GM20000 (cell line): ENCODE results near the gene GPR152.
"Not testable (repeated sequence)": the region's sequence is repeated elsewhere in the genome, so short reads cannot be mapped to it uniquely, and the experiment has no call there.

Experiments used
- DNase-seq: peaks from one replicate; pipeline ENCODE4 v3.0.0; 2012; ENCODE audit warnings: low spot score
- TF ChIP-seq, protein P1 (sequence below): IDR thresholded peaks from 2 replicates; pipeline ENCODE4 v1.5.1; 2012; ENCODE audit warnings: mild to moderate bottlenecking, control low read depth; ENCODE audit errors: extremely low read depth, missing control alignments

Gene GPR152

DNA sequence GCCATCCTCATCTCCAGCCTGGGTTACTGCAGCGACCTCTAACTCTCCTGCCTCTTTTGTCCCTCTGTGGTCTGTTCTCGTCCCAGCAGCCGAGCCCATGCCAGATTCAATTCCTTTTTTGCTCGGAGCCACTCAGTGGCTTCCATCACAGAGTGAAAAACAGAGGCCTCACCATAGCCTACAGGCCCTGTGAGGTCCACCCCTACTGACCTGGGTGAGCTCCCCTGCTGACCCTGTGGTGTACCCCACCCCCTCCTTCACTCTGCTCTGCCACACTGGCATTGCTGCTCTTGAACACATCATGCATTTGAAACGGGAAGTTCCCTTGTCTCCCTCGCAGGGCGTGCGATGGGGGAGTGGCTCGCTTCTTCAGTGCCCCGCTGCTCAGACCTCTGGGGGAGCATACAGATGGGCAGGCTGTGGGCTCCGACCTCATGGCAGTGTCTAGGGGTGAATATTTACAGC lies 32.4 kb upstream of the GPR152 start:
- no peak for DNase-seq
- TF ChIP-seq, protein P1, sequence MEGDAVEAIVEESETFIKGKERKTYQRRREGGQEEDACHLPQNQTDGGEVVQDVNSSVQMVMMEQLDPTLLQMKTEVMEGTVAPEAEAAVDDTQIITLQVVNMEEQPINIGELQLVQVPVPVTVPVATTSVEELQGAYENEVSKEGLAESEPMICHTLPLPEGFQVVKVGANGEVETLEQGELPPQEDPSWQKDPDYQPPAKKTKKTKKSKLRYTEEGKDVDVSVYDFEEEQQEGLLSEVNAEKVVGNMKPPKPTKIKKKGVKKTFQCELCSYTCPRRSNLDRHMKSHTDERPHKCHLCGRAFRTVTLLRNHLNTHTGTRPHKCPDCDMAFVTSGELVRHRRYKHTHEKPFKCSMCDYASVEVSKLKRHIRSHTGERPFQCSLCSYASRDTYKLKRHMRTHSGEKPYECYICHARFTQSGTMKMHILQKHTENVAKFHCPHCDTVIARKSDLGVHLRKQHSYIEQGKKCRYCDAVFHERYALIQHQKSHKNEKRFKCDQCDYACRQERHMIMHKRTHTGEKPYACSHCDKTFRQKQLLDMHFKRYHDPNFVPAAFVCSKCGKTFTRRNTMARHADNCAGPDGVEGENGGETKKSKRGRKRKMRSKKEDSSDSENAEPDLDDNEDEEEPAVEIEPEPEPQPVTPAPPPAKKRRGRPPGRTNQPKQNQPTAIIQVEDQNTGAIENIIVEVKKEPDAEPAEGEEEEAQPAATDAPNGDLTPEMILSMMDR = no peak

DNA sequence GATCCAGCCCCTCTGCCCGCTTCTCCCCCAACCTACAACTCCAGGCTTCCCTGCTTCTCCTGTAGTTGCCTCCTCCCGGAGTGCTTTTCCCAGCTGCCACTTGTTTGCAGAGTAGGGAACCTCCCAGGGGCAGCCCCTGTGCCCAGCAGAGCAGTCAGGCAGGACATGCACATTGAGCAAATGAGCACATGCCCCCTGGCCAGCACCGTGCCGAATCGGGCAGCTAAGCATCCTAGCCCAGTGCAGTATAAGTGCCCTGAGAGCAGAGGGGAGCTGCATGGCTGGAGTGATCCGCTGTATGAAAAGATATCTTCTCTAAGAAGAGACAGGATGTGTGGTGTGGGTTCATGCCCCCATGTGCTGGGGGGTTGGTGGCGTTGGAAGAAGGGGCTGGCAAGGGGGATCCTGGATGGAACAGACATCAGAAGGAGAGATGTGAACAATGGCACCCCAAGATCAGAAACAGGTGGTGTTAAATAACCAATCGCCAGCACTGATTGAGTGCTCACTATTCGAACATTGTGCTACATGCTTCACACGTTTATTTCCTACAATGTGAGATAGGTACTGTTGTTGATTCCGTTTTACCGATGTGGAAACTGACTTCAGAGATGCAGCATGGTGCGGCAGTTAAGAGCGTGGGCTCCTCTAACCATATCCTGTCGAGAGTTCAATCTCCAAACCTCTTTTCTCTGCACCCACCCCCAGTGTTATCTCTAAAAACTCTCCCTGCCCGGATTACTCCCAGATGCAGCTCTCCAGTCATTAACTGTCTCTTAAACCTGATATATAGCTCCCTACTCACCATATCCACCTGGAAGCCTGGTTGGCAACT lies 31.5 kb upstream of the GPR152 start:
- TF ChIP-seq, protein P1 = no peak
- DNase-seq = no peak

DNA sequence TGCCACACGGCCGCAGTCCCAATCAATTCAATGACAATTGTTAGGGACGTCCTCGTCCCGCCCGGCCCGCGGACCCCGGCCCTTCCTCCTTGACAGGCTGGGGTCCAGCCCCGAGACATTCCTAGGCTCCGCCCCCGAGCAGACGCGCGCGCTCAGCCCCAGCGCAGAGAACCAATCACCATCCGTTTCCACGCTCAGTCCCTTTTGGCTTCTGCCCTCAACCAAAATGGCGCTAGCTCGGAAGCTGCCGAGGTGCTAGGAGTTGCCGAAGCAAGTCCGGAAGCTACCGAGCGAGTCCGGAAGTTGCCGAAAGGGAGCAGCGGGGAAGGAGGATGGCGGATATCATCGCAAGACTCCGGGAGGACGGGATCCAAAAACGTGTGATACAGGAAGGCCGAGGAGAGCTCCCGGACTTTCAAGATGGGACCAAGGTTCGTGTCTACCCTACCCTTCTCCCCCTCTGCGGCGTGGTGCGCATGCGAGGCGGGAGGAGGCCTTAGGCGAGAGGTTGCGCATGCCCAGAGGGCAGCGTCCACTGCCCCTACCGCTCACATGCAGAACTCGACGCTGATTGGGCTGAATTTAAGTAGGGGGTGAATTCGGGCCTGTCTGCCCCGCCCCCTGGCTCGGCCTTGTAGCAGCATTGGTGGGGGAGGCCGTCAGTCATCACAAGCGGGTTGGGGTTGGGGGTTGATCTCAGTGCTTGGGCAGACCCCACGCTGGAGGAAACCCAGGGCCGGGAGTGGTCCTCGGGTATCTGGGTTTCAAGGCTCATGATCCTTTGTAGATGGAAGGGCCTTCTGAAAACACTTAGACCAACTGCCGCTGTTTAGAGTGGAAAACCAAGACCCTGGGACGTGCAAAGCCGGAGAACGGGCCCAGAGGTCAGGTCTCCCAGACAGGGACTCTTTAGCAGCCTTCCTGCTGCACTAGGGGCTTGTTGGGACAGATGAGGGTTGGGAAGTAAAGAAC lies 30.6 kb upstream of the GPR152 start, which contains the start of gene AIP:
AIP (plus strand) TSS at position 200 of the 972 bp plus-strand sequence; CDS start at position 333, 133 bp downstream.
- peak; percentile 94 for DNase-seq
- TF ChIP-seq, protein P1 = no peak

DNA sequence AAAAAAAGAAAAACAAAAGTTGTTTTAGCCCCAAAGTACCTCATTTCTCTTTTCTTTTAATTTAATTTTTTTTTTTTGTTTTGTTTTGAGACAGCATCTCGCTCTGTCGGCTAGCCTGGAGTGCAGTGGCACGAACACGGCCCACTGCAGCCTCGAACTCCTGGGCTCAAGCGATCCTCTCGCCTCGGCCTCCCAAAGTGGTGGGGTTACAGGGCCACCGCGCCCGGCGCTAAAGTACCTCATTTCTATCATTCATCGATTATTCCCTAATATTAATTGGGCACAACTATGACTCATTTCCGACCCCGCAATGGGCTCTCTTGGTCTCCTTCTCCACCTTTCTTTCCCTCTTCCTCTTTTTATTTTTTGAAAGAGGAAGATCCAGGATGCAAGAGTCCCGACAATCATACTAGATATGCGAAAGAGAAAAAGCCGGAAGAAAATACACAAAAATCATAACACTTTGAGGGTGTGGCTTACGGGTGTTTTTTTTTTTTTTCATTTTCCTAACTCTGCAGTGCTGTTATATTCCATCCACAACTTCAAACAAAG lies 29.8 kb upstream of the GPR152 start:
- TF ChIP-seq, protein P1 = no peak
- DNase-seq = no peak

DNA sequence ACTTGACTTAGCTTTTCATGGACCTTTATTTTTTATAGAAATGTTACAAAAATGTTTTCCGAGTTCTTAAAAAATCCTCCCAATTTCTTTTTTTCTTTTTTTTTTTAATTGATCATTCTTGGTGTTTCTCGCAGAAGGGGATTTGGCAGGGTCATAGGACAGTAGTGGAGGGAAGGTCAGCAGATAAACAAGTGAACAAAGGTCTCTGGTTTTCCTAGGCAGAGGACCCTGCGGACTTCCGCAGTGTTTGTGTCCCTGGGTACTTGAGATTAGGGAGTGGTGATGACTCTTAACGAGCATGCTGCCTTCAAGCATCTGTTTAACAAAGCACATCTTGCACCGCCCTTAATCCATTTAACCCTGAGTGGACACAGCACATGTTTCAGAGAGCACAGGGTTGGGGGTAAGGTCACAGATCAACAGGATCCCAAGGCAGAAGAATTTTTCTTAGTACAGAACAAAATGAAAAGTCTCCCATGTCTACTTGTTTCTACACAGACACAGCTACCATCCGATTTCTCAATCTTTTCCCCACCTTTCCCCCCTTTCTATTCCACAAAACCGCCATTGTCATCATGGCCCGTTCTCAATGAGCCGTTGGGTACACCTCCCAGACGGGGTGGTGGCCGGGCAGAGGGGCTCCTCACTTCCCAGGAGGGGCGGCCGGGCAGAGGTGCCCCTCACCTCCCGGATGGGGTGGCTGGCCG lies 25.0 kb upstream of the GPR152 start:
- DNase-seq = not testable (repeated sequence)

DNA sequence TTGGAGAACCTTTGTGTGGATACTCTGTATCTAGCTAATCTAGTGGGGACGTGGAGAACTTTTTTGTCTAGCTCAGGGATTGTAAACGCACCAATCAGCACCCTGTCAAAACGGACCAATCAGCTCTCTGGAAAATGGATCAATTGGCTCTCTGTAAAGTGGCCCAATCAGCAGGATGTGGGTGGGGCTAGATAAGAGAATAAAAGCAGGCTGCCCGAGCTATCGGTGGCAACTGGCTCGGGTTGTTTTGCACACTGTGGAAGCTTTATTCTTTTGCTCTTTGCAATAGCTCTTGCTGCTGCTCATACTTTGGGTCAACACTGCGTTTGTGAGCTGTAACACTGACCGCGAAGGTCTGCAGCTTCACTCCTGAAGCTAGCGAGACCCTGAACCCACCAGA lies 24.2 kb upstream of the GPR152 start:
- DNase-seq = not testable (repeated sequence)

DNA sequence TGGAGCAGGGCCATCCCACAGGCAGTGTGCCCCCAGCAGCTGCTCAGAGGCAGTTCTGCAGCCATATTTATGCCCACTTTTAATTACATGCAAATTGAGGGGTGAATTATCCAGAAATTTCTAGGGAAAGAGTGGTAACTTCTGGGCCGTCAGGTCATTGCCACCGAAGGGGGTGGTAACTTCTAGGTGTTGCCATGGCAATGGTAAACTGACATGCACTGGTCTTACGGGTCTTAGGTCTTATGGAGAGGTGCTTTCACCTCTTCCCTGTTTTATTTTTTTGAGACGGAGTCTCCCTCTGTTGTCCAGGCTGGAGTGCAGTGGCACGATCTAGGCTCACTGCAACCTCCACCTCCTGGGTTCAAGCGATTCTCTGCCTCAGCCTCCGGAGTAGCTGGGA lies 20.4 kb upstream of the GPR152 start:
- TF ChIP-seq, protein P1 = no peak
- DNase-seq = no peak
